Uterus (tissue), 2 donors: ENCODE results near the gene TRANK1.

Source experiments
- CTCF ChIP-seq, 4 experiments: fragments of 200-600 bp in 2 of 4; fragments of 450-650 bp in 2 of 4; sonication (generic) in 2 of 4; IDR thresholded peaks; one replicate each; pipeline ENCODE4 v1.5.1; 2016 to 2019; ENCODE audit warnings: antibody characterized with exemption in 4 of 4, mild to moderate bottlenecking in 2 of 4, moderate library complexity in 1 of 4
- POLR2A ChIP-seq, 2 donors: fragments of 450-650 bp; IDR thresholded peaks; one replicate each; pipeline ENCODE4 v1.6.1; 2016; ENCODE audit warnings: antibody characterized with exemption in 2 of 2, mild to moderate bottlenecking in 1 of 2, moderate library complexity in 1 of 2

GRCh38 chr3:36866368-36866767 lies 78.5 kb downstream of the TRANK1 start:
- TF ChIP-seq CTCF (IDR thresholded peaks at IDR 0.05) (no peak), POLR2A (IDR thresholded peaks at IDR 0.05) (no peak)
